ENCODE measurements around the gene RALGAPB. TPM values are rescaled to one million over a fixed set of nuclear protein-coding genes. Genes with fewer than 3 reads are reported as not detected.

The RALGAPB gene
- total and polyA plus RNA-seq, 2 experiments from 2014 or later, result 10.2 to 40.4 TPM

- Histone ChIP-seq H3F3A (replicated peaks; ENCODE audit: low read depth) (no peaks in the 10 kb centered on the region), H3K27ac (ENCODE audit: low read depth) (no peak overlapping the region), H3K79me2 (replicated peaks; ENCODE audit: insufficient read depth) (no peaks in the 10 kb centered on the region), H3K36me3 (ENCODE audit: insufficient read depth) (no peaks in the 10 kb centered on the region), H3K4me3 (no peak overlapping the region), H3K9me2 (ENCODE audit: insufficient read depth) (0 out of 2 replicates have a peak, but pooled peaks cover 3% of the 10 kb centered on the region), H2AFZ (no peak overlapping the region), H3K4me1 (ENCODE audit: insufficient read depth) (peaks cover 6% of the 10 kb centered on the region), H4K20me1 (replicated peaks; ENCODE audit: insufficient read depth) (no peaks in the 10 kb centered on the region), H3K27me3 (ENCODE audit: insufficient read depth) (no peaks in the 10 kb centered on the region), H3K4me2 (no peak overlapping the region)
- no peaks in the 10 kb centered on the region for H3K36me3 Mint-ChIP-seq (ENCODE audit: low read depth)
- peaks cover 17% of the 10 kb centered on the region; the same call in 2 of the 3 replicates for H3K4me1 Mint-ChIP-seq
- H3K27ac Mint-ChIP-seq, result no peak overlapping the region
- H3K4me3 Mint-ChIP-seq, result no peak overlapping the region
- peak; percentile 27 for DNase-seq (ENCODE audit: low spot score)
- no peak for ATAC-seq
- no peak for TF ChIP-seq STAT1 (IDR thresholded peaks at IDR 0.05; ENCODE audit: unreplicated experiment)
- no peak for TF ChIP-seq CTCF (conservative IDR thresholded peaks at IDR 0.05; ENCODE audit: low read depth in 2 of 2)
- no peak for TF ChIP-seq JUNB (IDR thresholded peaks at IDR 0.05; ENCODE audit: unreplicated experiment)
- no peak for TF ChIP-seq ZNF331 (CRISPR knock-in tag; IDR thresholded peaks at IDR 0.05; ENCODE audit: low read depth)
- no peak for TF ChIP-seq ZNF462 (CRISPR knock-in tag; IDR thresholded peaks at IDR 0.05)
- no peak for TF ChIP-seq NANOG (IDR thresholded peaks at IDR 0.05; ENCODE audit: borderline replicate concordance)
- TF ChIP-seq EZH2 (IDR thresholded peaks at IDR 0.05; ENCODE audit: low read depth, unreplicated experiment), result no peak
- H3K27me3 Mint-ChIP-seq (ENCODE audit: insufficient read depth, low read depth, poor library complexity), result peaks cover 2% of the 10 kb centered on the region
- H3K9me3 Mint-ChIP-seq, result no peaks in the 10 kb centered on the region
Observed at GRCh38 chr20:38609815-38610214, 137.2 kb downstream of the RALGAPB start.

Measured in GM23338 (cell line).